Measurements from ENCODE around the gene DIPK1B.

The DIPK1B gene

GRCh38 chr9:136718345-136719194 lies 6.2 kb downstream of the DIPK1B start:
- in situ Hi-C loops (cut with HindIII; ENCODE audit: low sequenced_read_pairs): no loop called here

DNA sequence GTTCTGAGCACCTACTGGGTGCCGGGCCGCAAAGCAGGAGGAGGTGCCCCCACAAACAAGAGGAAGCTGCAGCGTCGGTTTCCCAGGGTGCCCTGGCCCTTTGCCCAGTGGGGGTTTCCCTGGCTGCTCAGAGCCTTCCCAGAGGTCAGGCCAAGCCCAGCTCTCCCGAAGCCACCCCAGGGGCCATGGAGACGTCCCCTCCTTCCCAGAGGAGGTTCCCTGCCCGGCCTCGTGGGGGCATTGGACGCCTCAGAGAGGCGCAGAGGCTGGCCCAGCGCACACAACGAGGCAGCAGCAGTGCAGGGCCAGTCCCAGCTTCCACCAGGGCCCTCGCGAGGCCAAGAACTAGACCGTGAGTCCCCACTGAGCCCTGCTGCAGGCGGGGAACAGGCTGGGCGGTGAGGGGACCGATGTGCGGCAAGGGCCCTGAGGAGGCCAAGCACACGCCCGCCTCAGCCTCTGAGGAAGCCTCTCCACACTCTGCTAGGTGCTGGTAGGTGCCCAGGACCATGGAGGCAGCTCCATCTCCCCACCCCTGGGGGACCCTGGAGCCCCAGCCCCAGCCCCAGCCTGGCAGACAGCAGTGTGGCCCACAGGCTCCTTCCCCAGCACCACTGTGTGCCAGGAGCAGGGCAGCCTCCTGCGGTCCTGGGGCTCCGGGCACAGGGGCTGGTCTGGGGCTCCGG lies 7.0 kb downstream of the DIPK1B start:
- in situ Hi-C loops (cut with HindIII; ENCODE audit: low sequenced_read_pairs): no loop called here

GRCh38 chr9:136720251-136720897 lies 8.0 kb downstream of the DIPK1B start:
- in situ Hi-C loops (cut with HindIII; ENCODE audit: low sequenced_read_pairs): no loop called here

GRCh38 chr9:136720898-136721338 lies 8.5 kb downstream of the DIPK1B start:
- in situ Hi-C loops (cut with HindIII; ENCODE audit: low sequenced_read_pairs): no loop called here

GRCh38 chr9:136721339-136722092 lies 9.1 kb downstream of the DIPK1B start:
- in situ Hi-C loops (cut with HindIII; ENCODE audit: low sequenced_read_pairs): no loop called here

DNA sequence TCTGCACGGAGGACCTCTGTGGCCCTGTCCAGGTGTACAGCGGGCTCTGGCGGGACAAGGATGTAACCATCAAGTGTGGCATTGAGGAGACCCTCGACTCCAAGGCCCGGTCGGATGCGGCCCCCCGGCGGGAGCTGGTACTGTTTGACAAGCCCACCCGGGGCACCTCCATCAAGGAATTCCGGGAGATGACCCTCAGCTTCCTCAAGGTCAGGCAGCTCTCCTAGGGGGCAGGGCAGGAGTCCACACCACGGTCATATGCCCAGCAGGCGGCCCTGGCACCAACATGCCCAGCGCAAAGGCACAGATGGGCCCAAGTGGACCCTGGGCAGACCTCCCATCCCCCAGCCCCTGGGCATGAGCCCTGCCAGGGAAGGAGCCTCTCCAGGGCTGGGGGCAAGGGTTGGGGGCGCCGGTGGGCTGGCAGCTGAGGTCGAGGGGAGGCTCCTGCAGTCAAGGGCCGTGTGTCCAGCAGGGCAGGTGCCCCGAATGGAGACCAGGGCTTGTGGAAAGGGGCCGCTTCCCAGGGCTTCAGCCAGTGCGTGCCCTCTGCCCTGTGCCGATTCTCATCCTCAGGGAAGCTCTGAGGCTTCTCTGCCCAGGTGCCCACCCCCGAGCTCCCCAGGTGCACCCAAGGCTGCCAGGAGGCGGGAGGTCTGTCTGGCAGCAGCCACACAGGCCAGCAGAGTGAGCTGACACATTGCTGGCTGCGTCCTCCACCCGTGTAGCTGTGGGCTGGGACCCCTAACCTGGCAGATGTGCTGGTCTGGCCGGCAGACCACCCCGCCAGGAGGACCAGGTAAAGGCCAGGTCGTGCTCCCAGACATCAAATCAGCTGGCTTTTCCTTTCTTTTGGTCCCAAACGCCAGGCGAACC lies 10.0 kb downstream of the DIPK1B start:
- in situ Hi-C loops (cut with HindIII; ENCODE audit: low sequenced_read_pairs): no loop called here

- in situ Hi-C loops (cut with HindIII; ENCODE audit: low sequenced_read_pairs): no loop called here
These were observed 10.6 kb downstream of the DIPK1B start for GRCh38 chr9:136722969-136723356.

GRCh38 chr9:136723362-136723976 lies 11.1 kb downstream of the DIPK1B start:
- in situ Hi-C loops (cut with HindIII; ENCODE audit: low sequenced_read_pairs): no loop called here

DNA sequence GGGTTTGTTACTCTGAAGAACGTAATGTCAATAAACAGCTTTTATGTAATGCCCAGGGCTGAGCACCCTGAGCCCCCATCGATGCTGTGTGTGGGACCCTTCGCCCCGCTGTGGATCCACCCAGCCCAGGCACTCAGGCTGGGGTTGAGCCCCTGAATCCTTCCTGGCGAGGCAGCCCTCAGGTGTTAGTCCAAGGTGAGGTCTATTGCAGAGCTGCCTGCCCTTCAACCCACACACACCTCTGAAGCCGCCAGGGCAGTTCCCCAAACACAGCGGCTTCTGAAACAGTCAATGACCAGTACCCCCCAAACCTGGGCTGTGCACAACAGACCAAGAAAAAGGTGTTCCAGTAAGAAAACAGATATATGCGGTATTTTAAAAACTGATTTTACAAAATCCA lies 11.6 kb downstream of the DIPK1B start:
- in situ Hi-C loops (cut with HindIII; ENCODE audit: low sequenced_read_pairs): no loop called here

DNA sequence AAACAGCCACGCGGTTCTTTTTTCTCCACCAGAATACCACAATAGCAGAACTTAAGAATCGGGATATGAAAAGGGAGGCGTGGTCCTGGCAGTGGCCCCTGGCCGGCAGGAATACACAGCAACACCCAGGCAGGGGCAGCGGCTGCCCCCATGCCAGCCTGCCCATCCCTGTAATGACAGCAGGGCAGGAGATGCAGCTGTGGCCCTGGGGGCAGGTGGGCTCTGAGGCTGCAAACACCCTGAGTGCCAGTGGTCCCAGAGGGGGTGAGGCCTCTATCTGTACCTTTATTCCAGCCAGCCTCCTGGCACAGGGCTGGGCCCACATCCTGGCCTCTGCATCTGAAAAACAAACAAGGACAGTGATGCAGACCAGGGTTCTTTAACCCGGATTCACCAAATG lies 12.4 kb downstream of the DIPK1B start:
- in situ Hi-C loops (cut with HindIII; ENCODE audit: low sequenced_read_pairs): no loop called here

DNA sequence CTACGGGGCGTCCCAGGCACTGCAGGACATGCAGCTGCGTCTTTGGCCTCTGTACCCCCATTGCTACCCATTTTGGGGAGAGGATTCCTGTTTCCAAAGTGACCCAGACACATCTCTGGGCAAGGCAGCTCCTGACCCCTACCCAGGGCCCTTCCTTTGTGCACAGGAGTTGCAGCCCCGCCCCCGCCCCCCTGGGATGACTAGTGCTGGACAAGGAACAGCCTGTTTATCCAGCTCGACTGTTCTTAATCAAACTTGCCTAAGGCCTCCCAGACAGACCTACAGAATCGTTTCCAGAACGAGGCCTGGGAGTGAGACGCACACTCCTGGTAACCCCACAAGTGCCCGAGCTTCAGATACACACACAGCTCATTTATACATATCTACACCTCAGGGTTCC lies 13.2 kb downstream of the DIPK1B start:
- in situ Hi-C loops (cut with HindIII; ENCODE audit: low sequenced_read_pairs): no loop called here

DNA sequence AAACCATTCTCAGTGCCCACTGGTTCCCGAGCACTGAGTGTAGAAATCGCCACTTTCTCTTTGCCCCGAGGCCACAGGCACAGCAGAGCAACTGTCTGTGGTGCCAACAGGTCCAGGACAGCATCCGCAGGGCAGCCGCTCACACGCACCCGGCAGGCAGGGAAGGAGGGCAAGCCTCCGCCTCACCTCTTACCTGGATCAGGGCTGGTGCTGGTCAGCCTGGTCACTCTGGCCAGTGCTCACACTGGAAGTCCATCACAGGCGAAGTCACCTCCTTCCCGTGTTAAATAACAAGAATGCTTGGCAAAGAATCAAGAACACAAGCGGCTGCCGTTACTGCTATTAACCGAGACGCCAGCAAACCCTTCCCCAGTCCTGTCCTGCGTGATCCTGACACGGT lies 13.7 kb downstream of the DIPK1B start:
- in situ Hi-C loops (cut with HindIII; ENCODE audit: low sequenced_read_pairs): no loop called here

GRCh38 chr9:136726631-136727191 lies 14.3 kb downstream of the DIPK1B start:
- in situ Hi-C loops (cut with HindIII; ENCODE audit: low sequenced_read_pairs): no loop called here

DNA sequence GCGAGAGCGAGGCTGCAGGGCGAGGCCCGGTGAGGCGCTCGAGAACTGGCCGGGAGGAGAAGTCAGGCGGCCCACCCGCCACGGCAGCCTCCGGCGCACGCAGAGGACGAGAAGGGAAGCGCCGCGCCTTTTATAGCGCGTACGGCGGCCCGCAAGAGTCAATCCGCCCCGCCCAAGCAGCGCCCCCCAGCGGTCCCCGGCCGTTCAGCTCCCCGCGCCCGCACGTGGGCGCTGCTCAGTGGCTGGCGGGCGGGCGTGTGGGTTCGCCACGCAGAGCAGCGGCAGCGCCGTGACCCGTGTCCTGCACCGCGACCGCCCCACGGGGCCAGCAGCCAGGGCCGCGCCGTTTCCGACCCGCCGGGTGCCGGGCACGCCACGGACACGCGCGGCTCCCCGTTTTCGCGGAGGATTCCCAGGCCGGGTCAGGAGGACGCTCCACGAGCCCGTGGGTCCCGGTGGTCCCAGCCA lies 15.7 kb downstream of the DIPK1B start:
- in situ Hi-C loops (cut with HindIII; ENCODE audit: low sequenced_read_pairs): no loop called here

GRCh38 chr9:136728548-136729123 lies 16.3 kb downstream of the DIPK1B start:
- in situ Hi-C loops (cut with HindIII; ENCODE audit: low sequenced_read_pairs): no loop called here

GRCh38 chr9:136729144-136729543 lies 16.8 kb downstream of the DIPK1B start:
- in situ Hi-C loops (cut with HindIII; ENCODE audit: low sequenced_read_pairs): no loop called here

- in situ Hi-C loops (cut with HindIII; ENCODE audit: low sequenced_read_pairs): no loop called here
These were observed 17.6 kb downstream of the DIPK1B start for GRCh38 chr9:136729926-136730325.

- in situ Hi-C loops (cut with HindIII; ENCODE audit: low sequenced_read_pairs): no loop called here
These were observed 20.2 kb downstream of the DIPK1B start for GRCh38 chr9:136732444-136733178.
